ENCODE measurements around the gene POLR1C. TPM values are rescaled to one million over a fixed set of nuclear protein-coding genes. Genes with fewer than 3 reads are reported as not detected.
A peak's percentile ranks its signal among the peaks of the same experiment; 100 is the strongest.
"Not testable (repeated sequence)": the region's sequence is repeated elsewhere in the genome, so short reads cannot be mapped to it uniquely, and the experiment has no call there.

POLR1C gene
- total RNA-seq, 1 donor from 2014 or later, result 15.6 TPM

DNA sequence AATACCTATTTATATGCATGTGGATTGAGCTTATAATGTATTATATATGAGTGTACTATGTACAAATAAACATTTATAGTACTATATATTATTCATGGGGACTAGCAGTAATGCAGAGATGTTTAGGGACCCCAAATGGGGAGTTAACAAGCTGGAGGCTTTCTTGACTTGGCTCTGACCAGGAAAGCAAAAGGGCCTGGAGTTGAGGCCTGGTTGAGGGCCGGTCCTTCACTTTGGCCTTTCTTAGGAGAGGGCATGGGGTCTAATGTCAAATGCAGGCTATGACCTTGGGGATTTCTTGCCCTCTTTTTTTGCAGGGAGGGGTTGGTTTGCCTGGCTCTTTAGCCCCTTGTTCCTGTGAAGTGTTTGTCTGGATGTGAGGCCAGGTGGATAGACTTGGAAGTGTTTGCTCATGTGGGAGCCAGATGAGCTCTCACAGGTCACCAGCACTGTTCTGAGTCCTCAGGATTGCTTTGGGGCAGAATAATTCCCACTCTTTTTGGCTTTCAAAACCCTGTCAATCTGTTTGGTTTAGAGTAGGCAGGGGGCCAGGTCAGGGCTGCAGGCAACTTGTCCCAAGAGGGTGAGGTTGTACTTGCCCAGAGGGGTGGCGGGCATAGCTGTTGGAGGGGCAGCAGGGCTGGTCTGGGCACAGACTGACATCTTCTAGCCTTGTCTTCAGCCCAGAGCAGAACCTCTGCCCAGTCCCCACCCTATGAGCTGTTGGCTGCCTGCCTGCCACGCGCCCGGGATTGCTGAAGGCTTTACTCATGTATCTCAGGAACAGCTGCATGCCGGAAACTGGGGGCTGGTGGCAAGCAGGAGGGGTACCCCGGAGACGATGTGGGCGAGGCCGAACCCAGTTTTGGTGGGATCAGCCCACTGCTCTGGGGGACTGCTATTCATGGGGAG is 24.9 kb upstream of the POLR1C start:
- DNase-seq (peak; percentile 93), ATAC-seq (ENCODE audit: poor library complexity) (peak; percentile 83)
- intact Hi-C loops (cut with DNase I), result no loop called here

DNA sequence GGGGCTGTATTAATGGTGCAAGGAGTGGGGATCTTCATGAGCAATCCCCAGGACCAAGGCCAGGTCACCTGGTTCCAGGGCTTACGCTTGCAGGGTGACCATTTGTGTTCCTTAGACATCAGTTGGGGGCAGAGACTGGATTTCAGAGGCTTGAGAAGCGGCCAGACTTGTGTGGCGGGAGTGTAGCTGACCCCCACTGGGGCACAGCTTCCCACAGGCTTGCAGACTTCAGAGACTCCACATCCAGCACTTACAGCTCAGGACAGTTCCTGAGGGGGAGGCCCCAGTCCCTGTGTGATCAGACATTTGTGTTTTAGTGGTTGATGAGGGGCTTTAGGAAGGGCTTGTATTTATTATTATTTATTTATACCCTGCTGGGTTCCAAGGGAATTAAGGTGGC is 24.2 kb upstream of the POLR1C start:
- ATAC-seq (ENCODE audit: poor library complexity) (peak; percentile 20), DNase-seq (no peak)
- intact Hi-C loops (cut with DNase I), result no loop called here

DNA sequence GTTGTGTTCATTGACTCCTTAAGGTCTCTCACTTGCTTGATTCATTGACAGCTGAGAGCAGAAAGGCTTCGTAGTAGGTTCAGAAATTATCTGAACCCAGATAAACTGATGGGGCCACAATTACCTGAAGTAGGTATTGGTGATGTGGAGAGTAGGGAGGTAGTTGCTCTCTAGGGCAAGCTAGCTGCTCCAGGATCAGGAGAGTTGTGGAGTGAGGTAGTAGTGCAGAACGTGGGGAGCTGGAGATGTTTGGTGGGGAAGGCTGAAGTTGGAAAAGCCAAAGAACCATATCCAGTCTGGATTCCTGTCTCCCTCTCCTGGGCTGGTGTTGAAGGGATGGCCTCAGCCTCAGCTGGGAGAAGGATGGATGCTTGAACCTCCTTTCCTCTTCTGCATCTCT is 23.7 kb upstream of the POLR1C start:
- intact Hi-C loops (cut with DNase I), result no loop called here
- DNase-seq, result no peak
- no peak for ATAC-seq (ENCODE audit: poor library complexity)

DNA sequence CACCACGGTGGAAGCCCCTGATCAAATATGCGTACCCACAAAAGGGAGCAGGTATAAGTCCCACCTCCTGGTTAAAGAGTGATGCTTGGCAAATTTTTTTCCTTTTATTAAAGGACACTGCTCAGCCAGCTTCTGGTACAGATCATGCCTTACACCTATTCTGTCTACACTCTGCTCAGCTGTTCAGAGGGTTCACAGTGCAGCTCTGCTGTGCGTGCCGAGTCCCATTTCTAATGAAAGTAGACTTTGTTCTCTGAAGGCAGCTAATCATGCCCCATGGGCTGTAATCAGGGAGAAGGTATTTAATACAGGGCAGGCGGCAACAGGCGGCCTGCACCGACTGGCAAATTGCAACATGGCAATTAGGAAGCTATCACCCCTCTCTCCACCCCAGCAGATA is 23.1 kb upstream of the POLR1C start:
- DNase-seq, result no peak
- intact Hi-C loops (cut with DNase I), result no loop called here
- no peak for ATAC-seq (ENCODE audit: poor library complexity)

DNA sequence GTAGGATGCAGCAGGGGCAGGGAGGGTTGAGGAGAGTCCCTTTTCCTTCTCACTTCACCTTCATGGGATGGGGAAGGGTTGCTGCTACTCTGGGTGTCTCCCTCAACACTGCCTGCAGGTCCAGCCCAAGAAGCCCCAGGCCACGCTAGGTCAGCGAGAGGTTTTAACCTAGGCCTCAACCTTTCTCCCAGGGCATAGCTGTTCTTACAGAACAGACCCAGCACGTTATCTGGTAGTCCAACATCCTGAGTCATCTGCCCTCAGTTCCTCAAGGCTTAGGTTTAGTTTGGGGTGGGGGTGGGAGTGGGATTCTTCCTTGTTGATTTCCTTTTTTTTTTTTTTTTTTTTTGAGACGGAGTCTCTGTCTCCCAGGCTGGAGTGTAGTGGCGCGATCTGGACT is 22.6 kb upstream of the POLR1C start:
- DNase-seq, result no peak
- intact Hi-C loops (cut with DNase I), result no loop called here

DNA sequence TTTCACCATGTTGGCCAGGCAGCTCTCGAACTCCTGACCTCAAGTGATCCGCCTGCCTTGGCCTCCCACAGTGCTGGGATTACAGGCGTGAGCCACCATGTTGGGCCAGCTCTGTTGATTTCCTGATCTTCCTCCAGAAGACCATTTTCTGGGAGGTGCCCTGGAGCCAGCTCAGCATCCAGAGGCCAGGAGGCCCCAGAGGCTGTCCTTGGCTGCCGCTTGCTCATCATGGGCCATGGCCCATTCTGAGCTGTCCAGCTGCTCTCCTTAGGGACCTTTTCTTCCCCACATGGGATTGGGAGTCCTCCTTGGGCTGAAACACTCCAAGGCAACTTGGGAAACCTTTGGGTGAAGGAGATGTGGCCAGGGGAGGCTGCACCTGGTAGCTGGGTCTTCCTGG is 22.1 kb upstream of the POLR1C start:
- ATAC-seq (ENCODE audit: poor library complexity) (no peak), DNase-seq (no peak)
- intact Hi-C loops (cut with DNase I), result no loop called here

More for the DNA sequence above, 22.6 kb upstream of the POLR1C start:
- ATAC-seq (ENCODE audit: poor library complexity), result no peak

DNA sequence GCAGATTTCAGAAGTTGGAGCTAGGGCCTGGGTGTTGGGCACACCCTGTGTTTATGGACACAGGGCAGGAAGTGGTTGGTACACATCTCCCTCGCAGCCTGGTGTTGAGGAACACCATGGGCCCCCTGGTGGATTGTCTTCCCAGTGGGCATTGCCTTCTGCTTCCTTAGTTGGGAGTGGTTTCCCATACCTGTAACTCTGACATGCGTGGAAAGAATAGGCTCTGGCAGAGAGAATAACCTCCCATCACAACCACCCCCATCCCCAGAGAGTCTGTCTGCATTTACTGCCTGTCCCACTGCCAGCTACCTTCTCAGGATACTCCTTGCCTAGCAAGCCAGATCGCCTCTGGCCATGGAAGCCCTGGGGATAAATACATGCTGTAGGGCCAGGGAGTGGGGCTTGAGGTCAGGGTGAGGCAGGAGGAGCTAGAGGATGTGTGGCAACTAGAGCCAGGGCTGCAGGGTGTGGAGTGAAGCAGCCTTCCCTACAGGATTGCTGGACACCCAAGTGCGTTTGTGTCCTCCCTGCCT is 21.4 kb upstream of the POLR1C start:
- DNase-seq, result no peak
- ATAC-seq (ENCODE audit: poor library complexity), result no peak
- intact Hi-C loops (cut with DNase I), result no loop called here

DNA sequence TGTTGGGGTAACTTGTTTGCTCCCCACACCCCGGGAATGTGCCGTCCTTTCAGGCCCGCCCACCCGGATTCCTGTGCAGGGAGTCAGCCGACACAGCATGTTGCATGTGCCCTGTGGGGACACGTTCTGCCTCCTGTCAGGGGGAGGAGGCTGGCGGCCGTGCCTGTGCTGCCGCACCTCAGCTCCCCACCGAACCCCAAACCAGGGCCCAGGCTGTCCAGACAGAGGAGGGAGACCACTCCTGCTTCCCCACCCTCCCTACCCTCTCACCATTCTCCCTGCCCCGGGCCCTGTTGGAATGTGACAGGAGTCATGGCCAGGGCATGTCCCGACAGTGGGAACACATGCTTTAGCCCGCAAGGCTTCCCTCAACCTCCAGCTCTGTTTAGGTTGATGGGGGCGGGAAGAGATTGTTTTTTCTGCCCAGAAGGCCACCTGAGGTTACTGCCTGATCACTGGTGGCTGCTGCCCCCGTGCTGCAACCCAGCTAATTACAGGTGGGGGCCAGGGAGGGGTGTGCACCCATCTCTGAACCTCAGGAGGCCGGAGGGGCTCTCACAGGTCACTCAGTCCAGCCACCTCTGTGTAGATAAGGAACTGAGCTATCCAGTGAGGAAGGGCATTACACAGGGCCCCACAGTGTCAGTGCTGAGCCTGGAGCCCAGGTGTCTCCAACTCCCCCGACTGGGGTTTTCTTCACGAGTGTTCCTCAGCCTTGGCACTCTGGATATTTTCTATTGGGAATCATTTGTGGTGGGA is 20.3 kb upstream of the POLR1C start:
- DNase-seq, result no peak
- ATAC-seq (ENCODE audit: poor library complexity), result peak; percentile 28
- intact Hi-C loops (cut with DNase I), result no loop called here

DNA sequence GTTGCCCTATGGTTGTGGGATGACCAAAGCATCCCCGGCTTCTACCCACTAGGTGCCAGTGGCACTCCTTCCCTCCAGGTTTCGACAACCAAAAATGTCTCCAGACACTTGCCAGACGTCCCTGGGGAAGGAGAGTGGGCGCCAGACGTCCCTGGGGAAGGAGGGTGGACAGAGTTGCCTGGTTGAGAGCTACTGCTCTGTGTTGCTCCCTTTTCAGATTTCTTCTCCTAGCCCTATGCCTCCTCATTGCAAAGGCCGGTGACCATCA is 19.8 kb upstream of the POLR1C start:
- ATAC-seq (ENCODE audit: poor library complexity) (no peak), DNase-seq (no peak)
- intact Hi-C loops (cut with DNase I), result no loop called here

- DNase-seq (no peak), ATAC-seq (ENCODE audit: poor library complexity) (no peak)
- intact Hi-C loops (cut with DNase I), result no loop called here
Measured at GRCh38 chr6:43497689-43498088, 19.2 kb upstream of the POLR1C start.

DNA sequence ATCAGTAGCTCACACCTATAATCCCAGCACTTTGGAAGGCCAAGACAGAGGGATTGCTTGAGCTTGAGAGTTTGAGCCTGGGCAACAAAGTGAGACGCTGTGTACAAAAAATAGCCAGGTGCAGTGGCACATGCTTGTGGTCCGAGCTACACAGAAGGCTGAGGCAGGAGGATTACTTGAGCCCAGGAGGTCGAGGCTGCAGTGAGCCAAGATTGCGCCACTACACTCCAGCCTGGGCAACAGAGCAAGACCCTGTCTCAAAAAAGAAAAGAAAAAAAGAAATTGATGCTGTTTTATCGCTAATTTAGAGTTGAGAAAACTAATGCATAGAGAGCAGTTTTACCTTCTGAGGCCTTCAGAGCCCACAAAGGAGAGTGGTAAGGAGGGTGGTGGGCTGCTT is 18.6 kb upstream of the POLR1C start:
- DNase-seq; ATAC-seq (ENCODE audit: poor library complexity); intact Hi-C loops (cut with DNase I): not testable (repeated sequence)

DNA sequence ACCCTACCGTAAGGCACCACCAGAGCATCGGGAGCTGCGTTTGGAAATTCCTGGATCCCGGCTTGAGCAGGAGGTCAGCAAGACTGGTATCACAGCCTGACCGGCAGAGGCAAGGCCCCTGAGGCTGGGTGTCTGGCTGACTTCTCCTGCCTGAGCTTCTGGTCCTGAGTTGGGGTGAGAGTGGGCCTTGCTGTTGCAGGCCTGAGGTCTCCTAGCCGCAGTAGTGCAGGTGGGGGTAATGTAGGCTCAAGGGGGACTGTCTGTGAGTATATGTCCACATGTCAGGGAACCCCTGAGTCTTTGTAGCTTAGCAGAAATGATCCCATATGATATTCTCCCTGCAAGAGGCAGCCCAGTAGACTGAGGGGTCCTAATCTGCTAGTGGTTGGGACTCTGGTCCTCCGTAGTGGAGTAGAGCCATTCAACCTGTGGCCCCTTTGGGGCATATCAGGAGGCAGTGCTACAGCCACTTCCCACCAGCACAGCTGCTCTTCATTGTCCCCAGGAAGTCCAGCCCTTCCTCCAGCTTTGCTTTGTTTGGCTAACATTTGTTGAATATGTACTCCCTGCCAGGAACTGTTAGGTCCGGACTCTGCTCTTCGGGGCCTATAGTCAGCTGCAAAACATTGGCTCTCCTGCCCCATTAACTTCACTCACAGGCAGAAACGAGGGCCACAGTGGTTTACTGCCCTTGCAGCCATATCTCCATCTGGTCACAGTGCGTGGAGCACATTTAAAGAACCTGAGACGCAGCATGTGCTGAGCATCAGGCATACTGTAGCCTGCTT is 17.7 kb upstream of the POLR1C start:
- DNase-seq (no peak), ATAC-seq (ENCODE audit: poor library complexity) (no peak)
- intact Hi-C loops (cut with DNase I), result no loop called here

GRCh38 chr6:43500921-43501320 is 16.0 kb upstream of the POLR1C start:
- ATAC-seq (ENCODE audit: poor library complexity), result no peak
- intact Hi-C loops (cut with DNase I), result no loop called here
- no peak for DNase-seq

DNA sequence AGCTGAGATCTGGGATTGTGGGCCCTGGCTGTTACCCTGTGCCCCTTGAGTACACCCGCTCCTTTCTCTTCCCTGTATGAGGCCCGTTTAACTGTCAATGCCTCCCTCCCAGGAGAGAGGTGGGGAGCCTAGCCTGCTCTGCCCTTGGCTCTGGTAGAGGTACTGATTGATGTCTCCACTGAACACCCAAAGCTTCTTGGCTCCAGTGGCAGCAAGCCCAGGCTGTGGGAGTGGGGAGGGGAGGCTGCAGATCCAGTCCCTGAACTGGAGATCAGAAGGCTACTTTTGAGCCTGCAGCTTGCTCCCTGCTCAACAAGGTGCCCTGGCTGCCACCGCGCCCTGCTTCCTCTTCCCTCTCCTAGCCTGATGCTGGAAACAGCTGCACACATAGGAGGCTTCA is 14.2 kb upstream of the POLR1C start:
- intact Hi-C loops (cut with DNase I), result no loop called here
- DNase-seq (no peak), ATAC-seq (ENCODE audit: poor library complexity) (peak; percentile 61)

- intact Hi-C loops (cut with DNase I), result no loop called here
- ATAC-seq (ENCODE audit: poor library complexity) (no peak), DNase-seq (no peak)
Measured at GRCh38 chr6:43503443-43503842, 13.4 kb upstream of the POLR1C start.

DNA sequence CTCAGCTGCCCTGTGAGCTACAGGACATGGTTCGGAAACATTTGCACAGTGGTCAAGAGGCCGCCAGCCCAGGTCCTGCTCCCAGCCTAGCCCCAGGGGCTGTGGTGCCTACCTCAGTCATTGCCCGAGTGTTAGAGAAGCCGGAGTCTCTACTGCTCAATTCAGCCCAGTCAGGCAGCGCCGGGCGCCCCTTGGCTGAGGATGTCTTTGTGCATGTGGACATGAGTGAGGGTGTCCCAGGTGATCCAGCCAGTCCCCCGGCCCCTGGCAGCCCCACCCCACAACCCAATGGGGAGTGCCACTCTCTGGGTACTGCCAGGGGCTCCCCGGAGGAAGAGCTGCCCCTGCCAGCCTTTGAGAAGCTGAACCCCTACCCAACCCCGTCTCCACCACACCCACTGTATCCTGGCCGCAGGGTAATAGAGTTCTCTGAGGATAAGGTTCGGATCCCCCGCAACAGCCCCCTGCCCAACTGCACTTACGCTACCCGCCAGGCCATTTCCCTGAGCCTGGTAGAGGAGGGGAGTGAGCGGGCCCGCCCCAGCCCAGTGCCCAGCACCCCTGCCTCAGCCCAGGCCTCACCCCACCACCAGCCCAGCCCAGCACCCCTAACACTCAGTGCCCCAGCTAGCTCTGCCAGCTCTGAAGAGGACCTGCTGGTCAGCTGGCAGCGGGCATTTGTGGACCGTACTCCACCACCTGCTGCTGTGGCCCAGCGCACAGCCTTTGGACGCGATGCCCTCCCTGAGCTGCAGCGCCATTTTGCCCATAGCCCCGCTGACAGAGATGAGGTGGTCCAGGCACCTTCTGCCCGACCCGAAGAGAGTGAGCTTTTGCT is 11.9 kb upstream of the POLR1C start:
- intact Hi-C loops (cut with DNase I), result loop anchor here (5.0 kb wide), 1 partner anchor 118 kb away; no protein-coding TSS in a partner anchor
- DNase-seq, result no peak
- no peak for ATAC-seq (ENCODE audit: poor library complexity)

GRCh38 chr6:43505718-43506117 is 11.2 kb upstream of the POLR1C start:
- intact Hi-C loops (cut with DNase I), result loop anchor here (1.0 to 5.0 kb wide), 2 partner anchors 51 to 118 kb away; no protein-coding TSS in a partner anchor
- no peak for ATAC-seq (ENCODE audit: poor library complexity)

DNA sequence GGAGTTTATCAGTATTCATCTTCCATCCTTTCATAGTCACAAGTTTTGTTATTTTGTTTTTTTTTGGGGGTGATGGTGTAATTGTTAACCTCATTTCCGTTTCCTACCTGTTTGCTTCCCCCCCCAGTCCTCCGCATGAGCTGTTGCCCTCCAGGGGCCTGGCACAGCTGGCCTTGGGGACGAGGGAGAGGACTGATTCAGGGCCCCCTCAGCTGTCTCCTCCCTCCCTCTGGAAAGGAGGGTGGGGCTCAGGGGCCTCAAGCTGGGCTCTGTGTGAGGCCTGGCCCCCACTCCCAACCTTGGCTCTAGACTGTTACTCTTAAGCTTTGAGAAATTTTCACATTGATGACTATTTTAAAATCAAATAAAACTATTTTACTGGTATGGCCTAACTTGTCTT is 10.7 kb upstream of the POLR1C start:
- DNase-seq, result no peak
- ATAC-seq (ENCODE audit: poor library complexity), result no peak
- intact Hi-C loops (cut with DNase I), result loop anchor here (1.0 to 5.0 kb wide), 2 partner anchors 52 to 119 kb away; no protein-coding TSS in a partner anchor

More at GRCh38 chr6:43505718-43506117, 11.2 kb upstream of the POLR1C start:
- no peak for DNase-seq
